Neural cell (in vitro differentiated cells): ENCODE results near the gene USE1. TPM values are rescaled to one million over a fixed set of nuclear protein-coding genes. Genes with fewer than 3 reads are reported as not detected.

Source experiments
- H2AFZ ChIP-seq: fragments of 200-600, 300-800 bp; sonication (generic), shearing (Covaris generic); 2 replicates; pipeline ENCODE4 v1.6.0; 2014; ENCODE audit warnings: low read depth, mild to moderate bottlenecking, antibody characterized with exemption, low read length, moderate library complexity
- H3F3A ChIP-seq: fragments of 200-600 bp; shearing (Covaris generic); 2 replicates; pipeline ENCODE4 v1.6.1; 2016; ENCODE audit warnings: mild to moderate bottlenecking, moderate library complexity, mixed read lengths, antibody characterized with exemption, low read length; ENCODE audit not compliant: insufficient read depth, poor library complexity, severe bottlenecking
- H3K27ac ChIP-seq: fragments of 200-600, 300-800 bp; sonication (generic), shearing (Covaris generic); 2 replicates; pipeline ENCODE4 v1.5.1; 2014; ENCODE audit warnings: mild to moderate bottlenecking, low read length, moderate library complexity
- H3K27me3 ChIP-seq: fragments of 300-800, 200-600 bp; sonication (generic), shearing (Covaris generic); 2 replicates; pipeline ENCODE4 v1.6.0; 2014; ENCODE audit warnings: mild to moderate bottlenecking, low read depth, low read length, moderate library complexity; ENCODE audit not compliant: insufficient read depth
- H3K36me3 ChIP-seq: fragments of 300-800, 200-600 bp; sonication (generic), shearing (Covaris generic); 2 replicates; pipeline ENCODE4 v1.5.1; 2014; ENCODE audit warnings: mild to moderate bottlenecking, antibody characterized with exemption, low read length, moderate library complexity; ENCODE audit not compliant: insufficient read depth
- H3K4me2 ChIP-seq: fragments of 300-800, 200-600 bp; sonication (generic), shearing (Covaris generic); 2 replicates; pipeline ENCODE4 v1.6.0; 2014; ENCODE audit warnings: mild to moderate bottlenecking, low read length
- H3K4me3 ChIP-seq: fragments of 300-800, 200-600 bp; sonication (generic), shearing (Covaris generic); 2 replicates; pipeline ENCODE4 v1.5.1; 2014; ENCODE audit warnings: mild to moderate bottlenecking, low read length, moderate library complexity
- H3K79me2 ChIP-seq: fragments of 200-600 bp; shearing (Covaris generic); replicated peaks from 2 replicates; pipeline ENCODE4 v1.6.0; 2014; ENCODE audit warnings: mild to moderate bottlenecking, low read length, moderate library complexity; ENCODE audit not compliant: insufficient read depth
- H3K9ac ChIP-seq: fragments of 300-800, 200-600 bp; sonication (generic), shearing (Covaris generic); 2 replicates; pipeline ENCODE4 v1.6.1; 2016; ENCODE audit warnings: mild to moderate bottlenecking, low read length, mixed read lengths
- H3K9me2 ChIP-seq: fragments of 200-600 bp; shearing (Covaris generic); 2 replicates; pipeline ENCODE4 v1.6.1; 2016; ENCODE audit warnings: mild to moderate bottlenecking, low read length, mixed read lengths; ENCODE audit not compliant: insufficient read depth
- H3K9me3 ChIP-seq: fragments of 200-600, 300-800 bp; sonication (generic), shearing (Covaris generic); 2 replicates; pipeline ENCODE4 v1.6.1; 2016; ENCODE audit warnings: mild to moderate bottlenecking, mixed run types, low read length, moderate library complexity, mixed read lengths
- H4K20me1 ChIP-seq: fragments of 200-600 bp; shearing (Covaris generic); 2 replicates; pipeline ENCODE4 v1.6.1; 2016; ENCODE audit warnings: mild to moderate bottlenecking, mixed run types; ENCODE audit not compliant: insufficient read depth
- CTCF ChIP-seq: fragments of 450-650 bp; IDR thresholded peaks from 2 replicates; pipeline ENCODE4 v1.5.1; 2014; ENCODE audit warnings: antibody characterized with exemption, mild to moderate bottlenecking, moderate library complexity; ENCODE audit not compliant: poor library complexity, severe bottlenecking
- EP300 ChIP-seq: fragments of 450-650 bp; conservative IDR thresholded peaks from 2 replicates; pipeline ENCODE4 v1.6.1; 2014; ENCODE audit warnings: antibody characterized with exemption, mild to moderate bottlenecking, moderate library complexity; ENCODE audit not compliant: poor library complexity, severe bottlenecking
- EZH2 ChIP-seq: fragments of 200-600, 300-800 bp; shearing (Covaris generic), sonication (generic); IDR thresholded peaks from 2 replicates; pipeline ENCODE4 v1.6.1; 2014; ENCODE audit warnings: antibody characterized with exemption, low read length, borderline replicate concordance, mild to moderate bottlenecking; ENCODE audit not compliant: insufficient read depth, poor library complexity, severe bottlenecking
- MXI1 ChIP-seq: fragments of 450-650 bp; conservative IDR thresholded peaks from 2 replicates; pipeline ENCODE4 v1.6.1; 2014; ENCODE audit warnings: antibody characterized with exemption, mild to moderate bottlenecking; ENCODE audit not compliant: poor library complexity, severe bottlenecking
- POLR2AphosphoS5 ChIP-seq: IDR thresholded peaks from 2 replicates; pipeline ENCODE4 v1.6.1; 2012
- RAD21 ChIP-seq: fragments of 450-650 bp; conservative IDR thresholded peaks from 2 replicates; pipeline ENCODE4 v1.6.1; 2014; ENCODE audit warnings: antibody characterized with exemption, mild to moderate bottlenecking, moderate library complexity
- REST ChIP-seq: IDR thresholded peaks from 2 replicates; pipeline ENCODE4 v1.6.1; 2012; ENCODE audit warnings: borderline replicate concordance
- SMC3 ChIP-seq: fragments of 450-650 bp; conservative IDR thresholded peaks from 2 replicates; pipeline ENCODE4 v1.6.1; 2014; ENCODE audit warnings: antibody characterized with exemption, mild to moderate bottlenecking, moderate library complexity; ENCODE audit not compliant: poor library complexity
- TAF1 ChIP-seq: IDR thresholded peaks from 2 replicates; pipeline ENCODE4 v1.6.1; 2012; ENCODE audit warnings: low read depth
- polyA plus RNA-seq: library from polyadenylated mRNA; depleted of rRNA; stranded (reverse); fragments of >200 nt; gene quantifications from 2 replicates; pipeline ENCODE4 v1.2.3, GENCODE V29; 2014

USE1 gene
- polyA plus RNA-seq, 1 donor from 2014 or later = 20.4 TPM

- Histone ChIP-seq H3F3A (no peaks in the 10 kb centered on the region), H3K27ac (no peak overlapping the region), H2AFZ (no peak overlapping the region), H3K9me3 (no peaks in the 10 kb centered on the region), H3K4me3 (no peak overlapping the region), H3K9me2 (no peaks in the 10 kb centered on the region), H3K4me2 (no peak overlapping the region), H4K20me1 (no peaks in the 10 kb centered on the region), H3K36me3 (no peaks in the 10 kb centered on the region), H3K27me3 (no peaks in the 10 kb centered on the region), H3K79me2 (peaks cover 3% of the 10 kb centered on the region), H3K9ac (no peak overlapping the region)
- TF ChIP-seq POLR2AphosphoS5 (no peak), CTCF (no peak), EP300 (no peak), REST (no peak), SMC3 (no peak), MXI1 (no peak), RAD21 (no peak), TAF1 (no peak), EZH2 (no peak)
These were observed 21.8 kb downstream of the USE1 start for GRCh38 chr19:17236811-17237543.

- H3K4me3 ChIP-seq = no peak overlapping the region
- H3K4me2 ChIP-seq = no peak overlapping the region
- no peak overlapping the region for H3K9ac ChIP-seq
- no peak overlapping the region for H2AFZ ChIP-seq
- H3K9me3 ChIP-seq = no peaks in the 10 kb centered on the region
- H3K27me3 ChIP-seq = no peaks in the 10 kb centered on the region
- H3K36me3 ChIP-seq = no peaks in the 10 kb centered on the region
- H3F3A ChIP-seq = no peaks in the 10 kb centered on the region
- peaks cover 3% of the 10 kb centered on the region for H3K79me2 ChIP-seq
- no peaks in the 10 kb centered on the region for H4K20me1 ChIP-seq
- H3K9me2 ChIP-seq = no peaks in the 10 kb centered on the region
- TF ChIP-seq TAF1 (no peak), EZH2 (no peak), CTCF (no peak), REST (no peak), RAD21 (no peak), SMC3 (no peak), EP300 (no peak), MXI1 (no peak), POLR2AphosphoS5 (no peak)
- no peak overlapping the region for H3K27ac ChIP-seq
These were observed 22.9 kb downstream of the USE1 start for GRCh38 chr19:17237747-17238706.
